Spleen (tissue), 7 donors: ENCODE data around the gene DPEP2.

Experiments
- CTCF ChIP-seq, 11 experiments: fragments of 200-600 bp in 7 of 11; fragments of 450-650 bp in 4 of 11; sonication (generic) in 4 of 11; IDR thresholded peaks in 8 of 11; conservative IDR thresholded peaks in 3 of 11; 1 replicate in 7 of 11; 2 replicates in 4 of 11; pipeline versions ENCODE4 v1.4.0 to v1.8.0; 2016 to 2021; ENCODE audit warnings: antibody characterized with exemption in 11 of 11, inconsistent platforms in 4 of 11, mild to moderate bottlenecking in 1 of 11
- POLR2A ChIP-seq, 3 donors: fragments of 450-650 bp; IDR thresholded peaks; one replicate each; pipeline ENCODE4 v1.5.1; 2017; ENCODE audit warnings: antibody characterized with exemption in 3 of 3, mild to moderate bottlenecking in 1 of 3
- POLR2AphosphoS5 ChIP-seq, 3 donors: sonication (generic); formaldehyde crosslinking; IDR thresholded peaks; one replicate each; pipeline ENCODE4 v1.5.1; 2017; ENCODE audit warnings: antibody characterized with exemption in 3 of 3
- donor health status: DM: no; HTN: no; CAD: no; lungs with moderate emphysema.
- donor health status: DM: no; HTN: no; CAD: no.
- donor health status: DM: no; HTN: no; CAD: no.

GRCh38 chr16:67976205-67976604 is 23.1 kb downstream of the DPEP2 start:
- TF ChIP-seq CTCF (IDR thresholded peaks at IDR 0.05 in 8 of 11, conservative IDR thresholded peaks at IDR 0.05 in 3 of 11) (no peak), POLR2A (IDR thresholded peaks at IDR 0.05) (no peak), POLR2AphosphoS5 (IDR thresholded peaks at IDR 0.05) (no peak)
